Panc1 (cell line): ENCODE results near the gene MPO. TPM values are rescaled to one million over a fixed set of nuclear protein-coding genes. Genes with fewer than 3 reads are reported as not detected.

Experiments used
- ATAC-seq: fragments of 200-7000 bp; cut with Tn5 transposase; 2 replicates; pipeline ENCODE4 v1.9.1; 2020; ENCODE audit warnings: mild to moderate bottlenecking, moderate library complexity
- BruUV-seq: library from RNA; stranded (reverse); fragments of 400-500 nt; replicated peaks from 2 replicates; lab custom pipeline; 2021; lab: Mats Ljungman, UMichigan
- CTCF ChIA-PET: fragments of 300-600 bp; sonication (Branson Sonifier 250); formaldehyde crosslinking; loops from one replicate; lab custom pipeline; 2022; ENCODE audit warnings: antibody characterized with exemption; lab: Charles Lee
- POLR2A ChIA-PET: fragments of 300-600 bp; sonication (Branson Sonifier 250); formaldehyde crosslinking; loops from one replicate; lab custom pipeline; 2022; ENCODE audit warnings: antibody characterized with exemption; lab: Charles Lee
- DNase-seq: peaks from one replicate; pipeline ENCODE4 v3.0.0-alpha.2; 2010; ENCODE audit warnings: low read depth, low spot score
- H3K27ac ChIP-seq: 2 replicates; pipeline ENCODE4 v1.5.1; 2011; ENCODE audit warnings: mild to moderate bottlenecking, low read length, inconsistent platforms
- H3K27me3 ChIP-seq: fragments of 200-500 bp; sonication (Bioruptor generic); 2 replicates; pipeline ENCODE4 v1.6.0; 2014; ENCODE audit warnings: low read length, inconsistent platforms; ENCODE audit not compliant: control insufficient read depth, insufficient read depth
- H3K36me3 ChIP-seq: fragments of 200-500 bp; sonication (Bioruptor generic); 2 replicates; pipeline ENCODE4 v1.5.1; 2014; ENCODE audit warnings: inconsistent platforms, mild to moderate bottlenecking, low read length, moderate library complexity; ENCODE audit not compliant: control insufficient read depth, insufficient read depth
- H3K4me1 ChIP-seq: 2 replicates; pipeline ENCODE4 v1.5.1; 2011; ENCODE audit warnings: inconsistent platforms, mild to moderate bottlenecking, low read length, moderate library complexity; ENCODE audit not compliant: control insufficient read depth, insufficient read depth
- H3K4me3 ChIP-seq, 2 experiments: 2 replicates each; pipeline ENCODE4 v1.5.1; 2011 to 2012; ENCODE audit warnings: low read depth in 2 of 2, low read length in 2 of 2, mild to moderate bottlenecking in 2 of 2, inconsistent platforms in 1 of 2, moderate library complexity in 1 of 2
- H3K9me3 ChIP-seq: fragments of 200-500 bp; sonication (Bioruptor generic); 2 replicates; pipeline ENCODE4 v1.5.1; 2014; ENCODE audit warnings: low read depth, mild to moderate bottlenecking, inconsistent platforms, low read length, moderate library complexity; ENCODE audit not compliant: control insufficient read depth, insufficient read depth
- POLR2AphosphoS5 ChIP-seq: IDR thresholded peaks from 2 replicates; pipeline ENCODE4 v1.6.1; 2012; ENCODE audit warnings: mild to moderate bottlenecking, low read depth, low read length, moderate library complexity
- SIN3A ChIP-seq: IDR thresholded peaks from 2 replicates; pipeline ENCODE4 v1.6.1; 2012; ENCODE audit warnings: low read depth, mild to moderate bottlenecking, low read length, moderate library complexity, borderline replicate concordance; ENCODE audit not compliant: insufficient read depth
- TCF7L2 ChIP-seq: IDR thresholded peaks from 2 replicates; pipeline ENCODE4 v1.6.1; 2011; ENCODE audit warnings: mild to moderate bottlenecking, low read depth, low read length, inconsistent platforms
- in situ Hi-C: cut with HindIII; loops from 2 replicates; pipeline ENCODE4 v1.10.0; 2016; ENCODE audit warnings: low sequenced_read_pairs, low pct_unique_long_range_greater_than_20kb
- intact Hi-C: fragments of 100-400 bp; cut with micrococcal nuclease; formaldehyde crosslinking; loops from one replicate; pipeline ENCODE4 v1.10.0; 2022; ENCODE audit not compliant: unreplicated experiment
- total RNA-seq: library from RNA; stranded (reverse); gene quantifications from one replicate; pipeline ENCODE4 v1.2.1, GENCODE V29; 2021; ENCODE audit not compliant: unreplicated experiment
- TF ChIP-seq, protein P1 (sequence below): fragments of 450-650 bp; IDR thresholded peaks from 2 replicates; pipeline ENCODE4 v1.5.1; 2017; ENCODE audit warnings: mild to moderate bottlenecking
- TF ChIP-seq, protein P2 (sequence below), 2 experiments: IDR thresholded peaks; 2 replicates each; pipeline ENCODE4 v1.6.1; 2011 to 2012; ENCODE audit warnings: low read depth in 2 of 2, control low read depth in 1 of 2, low read length in 1 of 2, mild to moderate bottlenecking in 1 of 2, moderate library complexity in 1 of 2; ENCODE audit not compliant: insufficient read depth in 1 of 2

The MPO gene
- total RNA-seq, 1 experiment from 2014 or later = not detected

DNA sequence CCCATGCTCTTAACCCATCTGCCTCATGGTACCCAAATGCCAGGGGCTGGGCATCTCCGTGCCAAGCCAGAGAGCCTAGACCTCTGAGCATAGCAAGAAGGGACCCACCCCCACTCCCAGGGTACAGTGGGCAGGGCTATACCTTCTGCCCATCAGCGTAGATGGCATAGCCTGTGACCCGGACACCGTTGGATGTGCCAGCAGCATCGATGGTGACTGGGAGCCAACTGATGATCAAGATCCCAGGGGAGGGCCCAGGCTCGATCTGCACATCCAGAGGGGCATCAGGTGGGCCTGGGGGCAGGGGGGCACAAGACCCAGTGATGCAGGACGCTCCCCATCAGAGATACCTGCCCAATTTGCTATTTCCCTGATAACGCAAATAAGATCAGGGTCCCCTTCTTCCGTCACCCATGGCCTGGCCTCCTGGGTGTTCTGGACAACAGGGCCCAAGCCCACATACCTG lies 30.7 kb upstream of the MPO start:
- in situ Hi-C loops (no loop called here), intact Hi-C loops (no loop called here)
- H3K4me1 ChIP-seq = no peaks in the 10 kb centered on the region
- POLR2A ChIA-PET = no interaction called here
- H3K27ac ChIP-seq = no peak overlapping the region
- H3K36me3 ChIP-seq = no peaks in the 10 kb centered on the region
- TF ChIP-seq TCF7L2 = no peak
- TF ChIP-seq POLR2AphosphoS5 = no peak
- DNase-seq = no peak
- no peak for ATAC-seq
- H3K27me3 ChIP-seq = no peaks in the 10 kb centered on the region
- no peak overlapping the region for H3K4me3 ChIP-seq
- no TSS peak for BruUV-seq
- H3K9me3 ChIP-seq = no peaks in the 10 kb centered on the region
- CTCF ChIA-PET = no interaction called here

DNA sequence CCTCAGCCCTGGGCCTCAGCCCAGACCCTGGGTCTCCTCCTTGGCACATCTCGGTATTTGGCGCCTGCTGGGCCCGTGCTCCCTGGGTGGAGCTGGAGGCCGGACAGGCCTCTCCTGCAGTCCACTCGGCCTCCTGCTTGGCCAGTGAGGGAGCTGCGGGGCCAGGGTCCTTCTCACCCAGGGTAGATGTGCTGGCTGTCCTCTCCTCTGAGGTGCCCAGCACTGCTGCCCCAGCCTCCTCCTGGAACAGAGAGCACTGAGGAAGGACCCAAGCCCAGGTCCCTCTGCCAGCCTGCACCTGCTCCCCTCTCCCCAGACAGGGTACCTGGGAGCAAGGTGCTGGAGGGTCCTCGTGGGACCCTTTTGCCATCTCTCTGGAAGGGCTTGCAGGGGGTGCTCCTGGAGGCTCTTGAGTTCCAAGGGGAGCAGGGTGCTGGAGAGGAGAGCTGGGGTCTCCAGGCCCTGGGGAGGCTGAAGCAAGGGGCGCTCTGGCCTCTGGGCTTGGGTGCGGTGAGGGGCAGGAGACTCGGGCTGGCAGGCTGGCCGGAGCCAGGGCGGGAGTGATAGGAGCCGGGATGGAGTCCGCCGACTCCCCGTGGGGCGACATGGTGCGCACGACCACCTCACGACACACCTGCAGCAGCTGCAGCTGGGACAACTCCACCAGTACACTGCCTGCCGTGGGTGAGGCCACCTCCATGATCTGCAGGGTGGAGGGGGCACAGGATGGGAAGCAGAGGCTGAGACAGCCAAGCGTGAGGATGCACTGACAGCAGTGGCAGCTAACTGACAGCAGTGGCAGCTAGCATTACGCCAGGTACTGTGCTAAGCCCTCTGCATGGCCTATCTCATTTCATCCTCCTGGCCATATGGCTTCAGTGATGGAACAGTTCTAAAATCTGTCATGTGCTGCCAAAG lies 30.0 kb upstream of the MPO start:
- Histone ChIP-seq H3K4me1 (no peaks in the 10 kb centered on the region), H3K27ac (no peak overlapping the region), H3K36me3 (no peaks in the 10 kb centered on the region), H3K4me3 (no peak overlapping the region), H3K27me3 (no peaks in the 10 kb centered on the region), H3K9me3 (no peaks in the 10 kb centered on the region)
- CTCF ChIA-PET = interaction anchor here (0.5 kb wide), 1 partner anchor 681 kb away, joined by 3 read pairs; no protein-coding TSS in a partner anchor
- no peak for ATAC-seq
- TF ChIP-seq, protein P1, sequence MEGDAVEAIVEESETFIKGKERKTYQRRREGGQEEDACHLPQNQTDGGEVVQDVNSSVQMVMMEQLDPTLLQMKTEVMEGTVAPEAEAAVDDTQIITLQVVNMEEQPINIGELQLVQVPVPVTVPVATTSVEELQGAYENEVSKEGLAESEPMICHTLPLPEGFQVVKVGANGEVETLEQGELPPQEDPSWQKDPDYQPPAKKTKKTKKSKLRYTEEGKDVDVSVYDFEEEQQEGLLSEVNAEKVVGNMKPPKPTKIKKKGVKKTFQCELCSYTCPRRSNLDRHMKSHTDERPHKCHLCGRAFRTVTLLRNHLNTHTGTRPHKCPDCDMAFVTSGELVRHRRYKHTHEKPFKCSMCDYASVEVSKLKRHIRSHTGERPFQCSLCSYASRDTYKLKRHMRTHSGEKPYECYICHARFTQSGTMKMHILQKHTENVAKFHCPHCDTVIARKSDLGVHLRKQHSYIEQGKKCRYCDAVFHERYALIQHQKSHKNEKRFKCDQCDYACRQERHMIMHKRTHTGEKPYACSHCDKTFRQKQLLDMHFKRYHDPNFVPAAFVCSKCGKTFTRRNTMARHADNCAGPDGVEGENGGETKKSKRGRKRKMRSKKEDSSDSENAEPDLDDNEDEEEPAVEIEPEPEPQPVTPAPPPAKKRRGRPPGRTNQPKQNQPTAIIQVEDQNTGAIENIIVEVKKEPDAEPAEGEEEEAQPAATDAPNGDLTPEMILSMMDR = no peak
- TF ChIP-seq TCF7L2 (no peak), SIN3A (no peak), POLR2AphosphoS5 (no peak)
- TF ChIP-seq, protein P2, sequence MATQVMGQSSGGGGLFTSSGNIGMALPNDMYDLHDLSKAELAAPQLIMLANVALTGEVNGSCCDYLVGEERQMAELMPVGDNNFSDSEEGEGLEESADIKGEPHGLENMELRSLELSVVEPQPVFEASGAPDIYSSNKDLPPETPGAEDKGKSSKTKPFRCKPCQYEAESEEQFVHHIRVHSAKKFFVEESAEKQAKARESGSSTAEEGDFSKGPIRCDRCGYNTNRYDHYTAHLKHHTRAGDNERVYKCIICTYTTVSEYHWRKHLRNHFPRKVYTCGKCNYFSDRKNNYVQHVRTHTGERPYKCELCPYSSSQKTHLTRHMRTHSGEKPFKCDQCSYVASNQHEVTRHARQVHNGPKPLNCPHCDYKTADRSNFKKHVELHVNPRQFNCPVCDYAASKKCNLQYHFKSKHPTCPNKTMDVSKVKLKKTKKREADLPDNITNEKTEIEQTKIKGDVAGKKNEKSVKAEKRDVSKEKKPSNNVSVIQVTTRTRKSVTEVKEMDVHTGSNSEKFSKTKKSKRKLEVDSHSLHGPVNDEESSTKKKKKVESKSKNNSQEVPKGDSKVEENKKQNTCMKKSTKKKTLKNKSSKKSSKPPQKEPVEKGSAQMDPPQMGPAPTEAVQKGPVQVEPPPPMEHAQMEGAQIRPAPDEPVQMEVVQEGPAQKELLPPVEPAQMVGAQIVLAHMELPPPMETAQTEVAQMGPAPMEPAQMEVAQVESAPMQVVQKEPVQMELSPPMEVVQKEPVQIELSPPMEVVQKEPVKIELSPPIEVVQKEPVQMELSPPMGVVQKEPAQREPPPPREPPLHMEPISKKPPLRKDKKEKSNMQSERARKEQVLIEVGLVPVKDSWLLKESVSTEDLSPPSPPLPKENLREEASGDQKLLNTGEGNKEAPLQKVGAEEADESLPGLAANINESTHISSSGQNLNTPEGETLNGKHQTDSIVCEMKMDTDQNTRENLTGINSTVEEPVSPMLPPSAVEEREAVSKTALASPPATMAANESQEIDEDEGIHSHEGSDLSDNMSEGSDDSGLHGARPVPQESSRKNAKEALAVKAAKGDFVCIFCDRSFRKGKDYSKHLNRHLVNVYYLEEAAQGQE (IDR thresholded peaks at IDR 0.05; ENCODE audit: insufficient read depth in 1 of 2, low read depth in 2 of 2, low read length in 1 of 2) = no peak; a peak in 1 of 4 replicates
- DNase-seq = no peak
- intact Hi-C loops (no loop called here), in situ Hi-C loops (no loop called here)
- BruUV-seq = no TSS peak
- POLR2A ChIA-PET = no interaction called here

DNA sequence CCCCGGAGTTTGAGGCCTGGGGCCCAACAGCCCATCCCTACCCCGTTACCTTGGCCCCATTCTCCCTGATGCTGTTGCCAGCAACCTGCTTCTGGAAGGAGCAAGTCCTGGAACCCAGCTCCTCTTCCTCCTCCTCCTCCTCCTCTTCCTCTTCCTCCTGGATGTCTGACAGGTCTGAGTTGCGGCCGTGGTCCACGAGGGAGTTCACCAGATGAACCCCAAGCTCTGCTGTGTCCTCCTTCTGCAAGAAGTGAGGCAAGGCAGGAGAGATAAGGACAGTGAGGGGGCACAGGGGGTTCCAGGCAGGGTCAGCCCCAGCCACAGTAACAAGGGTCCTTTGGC lies 29.2 kb upstream of the MPO start:
- no peak overlapping the region for H3K27ac ChIP-seq

More for the DNA sequence above, 29.2 kb upstream of the MPO start:
- DNase-seq (no peak), ATAC-seq (no peak)
- Histone ChIP-seq H3K27me3 (no peaks in the 10 kb centered on the region), H3K4me3 (no peak overlapping the region), H3K36me3 (no peaks in the 10 kb centered on the region), H3K9me3 (no peaks in the 10 kb centered on the region), H3K4me1 (no peaks in the 10 kb centered on the region)
- POLR2A ChIA-PET = no interaction called here
- in situ Hi-C loops = no loop called here
- CTCF ChIA-PET = no interaction called here
- intact Hi-C loops = no loop called here
- BruUV-seq = no TSS peak
- TF ChIP-seq TCF7L2 = no peak
- TF ChIP-seq, protein P2 (IDR thresholded peaks at IDR 0.05; ENCODE audit: insufficient read depth in 1 of 2, low read depth in 2 of 2, low read length in 1 of 2) = no peak
- no peak for TF ChIP-seq SIN3A
- TF ChIP-seq POLR2AphosphoS5 = no peak
- TF ChIP-seq, protein P1 = no peak
